Dermis blood vessel endothelial cell (primary cell): ENCODE data around the gene CBX2. TPM values are rescaled to one million over a fixed set of nuclear protein-coding genes. Genes with fewer than 3 reads are reported as not detected.
"Not testable (repeated sequence)": the region's sequence is repeated elsewhere in the genome, so short reads cannot be mapped to it uniquely, and the experiment has no call there.

ENCODE experiments used
- DNase-seq: peaks from one replicate; pipeline ENCODE4 v3.0.0; 2010
- total RNA-seq: library from RNA; depleted of rRNA; stranded (reverse); fragments of >200 nt; gene quantifications from 2 replicates; pipeline ENCODE4 v1.2.3, GENCODE V29; 2014

The CBX2 gene
- total RNA-seq, 1 donor from 2014 or later, result 14.1 TPM

DNA sequence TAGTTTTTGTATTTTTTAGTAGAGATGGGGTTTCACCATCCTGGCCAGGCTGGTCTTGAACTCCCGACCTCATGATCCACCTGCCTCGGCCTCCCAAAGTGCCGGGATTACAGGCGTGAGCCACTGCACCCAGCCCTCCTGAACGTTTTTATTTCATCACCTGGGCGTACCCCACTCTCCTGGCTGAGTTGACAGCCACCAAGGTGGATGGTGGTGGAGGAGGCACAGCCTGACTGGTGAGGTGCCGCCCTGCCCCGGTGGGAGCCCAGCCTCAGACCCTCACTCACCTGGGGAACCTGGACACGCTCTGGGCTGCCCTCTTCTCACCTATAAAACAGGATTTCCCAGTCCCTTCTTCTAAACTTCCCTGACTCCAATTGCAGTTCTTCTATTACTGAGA is 5.2 kb upstream of the CBX2 start:
- not testable (repeated sequence) for DNase-seq

DNA sequence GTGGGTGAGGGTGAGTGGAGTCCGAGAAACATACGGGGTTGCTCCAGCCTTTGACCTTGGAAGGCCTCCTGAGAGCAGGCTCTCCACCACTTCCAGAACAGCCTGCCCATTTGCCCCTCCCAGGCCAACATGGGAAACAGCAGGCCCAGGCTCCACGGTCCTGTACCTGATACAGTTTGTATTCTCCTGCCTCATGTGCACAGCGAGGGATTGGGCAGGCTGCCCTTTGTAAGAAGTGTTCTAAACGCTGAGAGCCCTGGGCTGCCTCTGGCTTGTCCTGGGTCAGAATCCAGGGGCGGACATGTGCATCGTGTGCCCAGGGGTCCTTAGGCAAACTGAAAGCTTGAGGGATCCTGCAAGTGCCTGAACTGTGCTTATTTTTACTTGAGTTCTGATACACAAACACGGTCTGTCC is 3.4 kb upstream of the CBX2 start:
- DNase-seq, result no peak

DNA sequence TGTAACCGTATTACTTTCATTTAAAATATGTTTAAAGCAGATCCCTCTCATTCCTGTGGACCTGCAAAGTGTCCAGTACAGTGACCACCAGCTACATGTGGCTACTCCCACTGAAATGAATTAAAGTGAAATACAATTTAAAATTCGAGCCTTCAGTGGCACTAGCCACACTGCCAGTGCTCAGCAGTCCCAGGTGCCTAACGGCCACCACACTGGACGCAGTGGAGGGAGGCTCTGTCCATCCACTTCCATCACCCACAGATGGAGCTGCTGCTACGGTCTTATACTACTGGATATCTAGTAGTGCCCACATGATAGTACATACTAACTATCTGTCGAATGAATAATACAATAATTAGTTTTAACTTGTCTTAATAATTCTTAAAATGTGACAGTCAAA is 2.3 kb upstream of the CBX2 start:
- DNase-seq, result no peak

DNA sequence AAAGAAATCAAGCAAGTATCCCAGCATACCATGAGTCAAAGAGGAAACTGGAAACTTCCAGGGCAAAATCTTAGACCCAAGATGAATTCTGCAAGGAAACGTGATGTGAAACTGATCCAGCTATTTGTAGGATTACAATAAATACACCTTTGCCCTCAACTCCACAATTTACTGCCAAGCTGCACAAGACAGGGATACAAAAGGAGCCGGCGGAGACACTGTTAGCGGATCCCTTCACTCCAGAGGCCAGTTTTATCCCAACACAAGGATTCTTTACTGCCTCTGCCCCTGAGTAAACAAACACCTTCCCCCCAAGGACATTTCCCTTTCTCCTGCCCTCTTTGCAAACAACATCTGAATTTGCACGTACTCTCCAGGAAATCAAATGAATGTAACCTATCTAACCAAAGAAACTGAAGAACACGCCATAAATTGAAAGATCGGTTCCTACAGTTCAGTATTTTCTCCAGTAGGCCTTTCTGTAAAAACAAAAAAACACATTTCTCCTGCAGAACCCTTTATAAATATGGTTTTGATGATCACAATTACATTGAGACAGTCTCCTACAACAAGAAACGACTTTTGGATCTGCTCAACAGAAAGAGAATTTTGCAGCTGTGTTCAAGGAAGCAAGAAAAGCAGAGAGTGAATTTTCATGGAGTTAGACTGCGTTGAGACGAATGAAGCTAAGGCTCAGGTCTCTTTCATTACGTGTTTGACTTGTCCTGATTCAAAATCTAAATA is 1.4 kb upstream of the CBX2 start:
- peak; percentile 52 for DNase-seq

DNA sequence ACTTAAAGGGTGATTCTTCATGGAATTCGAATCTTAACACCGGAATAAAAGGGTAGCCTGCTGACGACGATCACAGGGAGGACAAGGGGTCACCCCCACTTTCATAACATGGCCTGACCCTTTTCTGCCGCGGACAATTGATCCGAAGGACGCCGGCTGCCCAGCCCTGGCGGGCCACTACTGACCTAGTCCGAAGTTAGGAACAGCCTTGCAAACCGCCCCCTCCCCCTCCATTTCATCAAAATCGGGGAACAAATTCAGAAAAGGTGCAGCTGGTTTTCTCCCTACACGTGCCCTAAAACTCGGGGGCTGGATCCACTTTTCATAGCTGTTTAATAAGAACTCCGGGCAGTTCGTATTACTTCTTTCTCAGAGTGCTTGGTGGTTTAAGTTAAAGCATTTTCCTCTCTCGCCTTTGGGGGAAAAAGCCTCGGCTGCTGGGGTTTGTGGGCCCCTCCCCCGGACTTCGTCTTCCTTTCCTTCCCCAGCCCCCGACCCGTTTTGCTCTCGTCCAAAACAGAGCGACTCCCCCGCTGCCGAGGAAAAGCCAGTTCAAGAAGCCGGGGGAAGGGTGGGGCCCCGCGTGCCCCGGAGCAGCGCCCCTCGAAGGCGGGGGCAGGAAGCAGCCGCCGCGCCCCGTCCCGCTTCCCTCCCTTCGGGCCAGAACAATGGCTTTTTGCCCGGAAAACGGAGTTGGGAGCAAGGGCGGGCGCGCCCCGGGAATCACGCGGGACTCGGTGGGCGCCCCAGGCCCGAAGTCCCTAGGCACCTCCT is 641 bp upstream of the CBX2 start:
- DNase-seq, result peak; percentile 63

DNA sequence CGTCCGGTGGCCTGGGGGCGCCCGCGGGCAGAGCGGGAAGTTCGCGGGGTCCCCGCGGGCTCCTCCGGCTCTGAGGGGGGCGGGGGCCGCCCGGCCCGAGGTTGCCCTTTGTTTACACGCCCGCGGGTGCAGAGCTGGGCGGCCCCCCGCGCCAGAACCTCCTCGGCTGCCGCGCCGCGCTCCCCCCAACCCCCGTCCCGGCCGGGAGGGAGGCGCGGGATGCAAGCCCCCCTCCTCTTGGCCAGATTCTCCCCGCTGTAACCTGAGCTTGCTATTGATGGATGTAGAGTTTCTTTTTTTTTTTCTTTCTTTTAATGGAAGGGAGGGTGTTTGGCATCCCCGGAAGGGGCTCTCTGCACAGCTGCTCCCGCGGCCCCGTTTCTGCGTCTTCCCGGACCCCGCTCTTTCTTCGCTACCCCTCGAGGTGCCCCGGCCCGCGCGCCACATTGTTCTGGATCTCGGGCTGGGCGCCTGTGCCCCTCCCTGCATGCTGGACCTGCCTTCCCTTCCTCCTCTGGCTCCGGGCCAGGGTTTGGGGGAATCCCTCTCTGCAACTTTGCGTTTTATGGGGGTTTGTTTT is 646 bp downstream of the CBX2 start:
- DNase-seq, result no peak

DNA sequence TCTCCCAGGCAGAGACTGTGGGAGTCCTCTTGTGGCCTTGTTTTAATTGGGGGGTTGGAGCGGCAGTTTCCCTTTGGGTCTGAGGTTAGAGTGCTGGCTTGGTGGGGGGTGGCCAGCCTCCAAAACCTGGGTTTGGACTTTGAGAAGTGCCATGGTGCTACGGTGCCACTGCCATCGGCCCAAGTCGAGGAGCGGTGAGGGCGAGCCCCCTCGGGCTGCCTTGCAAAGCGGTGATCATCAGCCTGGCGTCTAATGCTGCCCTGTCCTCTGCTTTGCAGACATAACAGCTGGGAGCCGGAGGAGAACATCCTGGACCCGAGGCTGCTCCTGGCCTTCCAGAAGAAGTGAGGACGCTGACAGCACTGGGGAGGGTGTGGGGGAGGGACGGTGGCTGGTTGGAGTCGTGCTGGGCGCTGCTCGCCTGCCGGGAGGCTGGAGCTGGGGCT is 1.2 kb downstream of the CBX2 start:
- no peak for DNase-seq

DNA sequence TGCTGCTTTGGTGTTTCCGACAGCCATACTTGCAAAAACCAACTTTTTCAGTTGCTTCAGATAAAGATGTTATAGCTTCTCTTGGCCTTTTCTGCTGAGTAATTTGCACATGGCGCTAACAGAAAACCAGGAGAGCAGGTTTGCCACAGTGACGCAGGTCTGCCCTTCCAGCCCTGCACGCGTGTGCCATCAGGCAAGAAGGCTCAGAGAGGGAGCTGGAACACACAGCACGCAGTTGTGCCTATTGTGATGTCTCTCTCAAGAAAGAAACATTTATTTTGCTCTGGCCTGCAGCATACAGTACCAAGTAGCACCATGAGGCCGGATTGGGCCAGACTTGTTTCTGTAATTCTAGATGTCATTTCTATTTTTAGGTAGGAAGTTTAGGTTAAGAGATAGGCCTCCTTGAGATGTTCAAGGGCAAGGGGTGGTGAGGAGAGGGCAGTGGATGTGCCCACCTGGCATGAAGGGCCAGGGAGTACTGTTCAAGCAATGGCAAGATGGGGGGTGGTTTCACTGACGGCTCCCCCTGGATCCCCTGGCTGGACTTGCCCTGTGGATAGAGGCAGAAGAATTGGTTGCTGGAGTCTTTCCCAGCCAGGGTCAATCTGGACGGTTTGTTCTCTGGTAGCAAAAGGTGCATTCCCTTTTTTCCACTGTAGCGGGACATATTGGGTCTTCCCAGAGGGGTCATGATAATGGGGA is 1.9 kb downstream of the CBX2 start:
- no peak for DNase-seq

DNA sequence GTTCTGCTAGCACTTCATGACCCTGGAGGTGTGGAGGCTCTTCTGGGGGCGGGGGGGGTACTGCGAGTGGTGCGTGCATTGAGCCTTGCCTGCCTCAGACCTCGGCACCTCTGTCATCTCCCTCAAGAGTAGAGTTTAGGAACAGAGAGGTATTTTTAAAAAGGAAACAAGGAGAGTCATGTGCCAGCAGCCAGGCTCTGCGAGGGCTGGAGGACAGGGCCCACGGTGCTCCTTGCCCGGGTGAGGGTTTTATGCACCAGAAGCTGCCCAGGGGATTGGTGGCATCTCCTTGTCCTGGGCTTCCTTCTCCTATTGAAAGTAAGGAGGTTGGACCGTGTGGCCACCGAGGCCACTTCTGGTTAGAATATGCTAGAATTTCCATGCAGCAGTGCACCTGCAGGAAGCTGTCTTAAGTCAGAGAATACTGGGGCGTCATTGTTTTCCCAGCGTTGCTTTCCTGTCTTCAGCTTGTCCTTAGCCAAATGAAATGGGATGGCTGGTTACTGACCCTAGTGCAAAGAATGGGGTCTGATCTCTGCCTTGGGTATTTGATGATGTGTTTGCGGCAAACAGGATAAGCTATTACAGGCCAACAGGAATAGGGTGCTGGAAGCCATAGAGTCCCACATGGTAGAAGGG is 3.2 kb downstream of the CBX2 start:
- DNase-seq, result peak; percentile 62

DNA sequence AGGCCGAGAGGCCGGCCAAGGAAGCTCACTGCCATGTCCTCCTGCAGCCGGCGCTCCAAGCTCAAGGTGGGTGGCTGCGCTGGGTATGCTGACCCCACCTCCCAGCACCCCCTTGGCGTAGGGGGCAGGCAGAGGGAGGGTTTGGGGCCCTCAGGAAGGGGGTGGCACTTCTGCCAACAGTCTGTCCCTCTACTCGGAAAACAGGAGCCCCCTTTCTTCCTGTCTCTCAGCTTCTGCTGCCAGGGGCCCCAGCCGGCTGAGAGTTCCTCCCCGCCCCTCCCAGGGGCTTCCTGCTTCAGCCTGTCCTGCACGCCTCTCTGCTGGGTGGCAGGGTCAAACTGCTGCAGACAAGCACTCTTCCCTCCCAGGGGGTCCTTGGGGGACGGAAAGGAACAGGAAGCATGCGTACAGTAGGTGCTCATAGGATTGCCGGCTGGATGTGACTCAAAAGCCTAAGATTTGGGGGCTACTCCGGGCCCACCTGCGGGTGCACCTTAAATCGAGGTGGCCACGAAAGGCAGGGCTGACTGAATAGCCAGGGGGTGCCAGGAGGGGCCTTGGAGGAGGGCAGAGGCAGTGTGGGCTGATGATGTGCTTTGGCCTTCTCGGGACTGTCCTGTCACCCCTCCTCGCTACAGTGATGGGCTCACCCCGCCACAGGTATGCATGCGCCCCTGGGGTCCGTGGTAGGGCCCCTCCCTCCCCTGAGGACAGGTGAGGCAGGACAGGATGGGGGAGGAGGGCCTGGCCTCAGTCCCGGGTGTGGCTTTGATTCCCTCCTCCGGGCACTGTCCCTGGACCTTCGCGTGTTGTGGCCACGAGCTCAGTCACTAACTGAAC is 4.0 kb downstream of the CBX2 start:
- DNase-seq, result no peak

DNA sequence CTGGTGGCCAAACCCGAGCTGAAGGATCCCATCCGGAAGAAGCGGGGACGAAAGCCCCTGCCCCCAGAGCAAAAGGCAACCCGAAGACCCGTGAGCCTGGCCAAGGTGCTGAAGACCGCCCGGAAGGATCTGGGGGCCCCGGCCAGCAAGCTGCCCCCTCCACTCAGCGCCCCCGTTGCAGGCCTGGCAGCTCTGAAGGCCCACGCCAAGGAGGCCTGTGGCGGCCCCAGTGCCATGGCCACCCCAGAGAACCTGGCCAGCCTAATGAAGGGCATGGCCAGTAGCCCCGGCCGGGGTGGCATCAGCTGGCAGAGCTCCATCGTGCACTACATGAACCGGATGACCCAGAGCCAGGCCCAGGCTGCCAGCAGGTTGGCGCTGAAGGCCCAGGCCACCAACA is 5.9 kb downstream of the CBX2 start:
- no peak for DNase-seq

DNA sequence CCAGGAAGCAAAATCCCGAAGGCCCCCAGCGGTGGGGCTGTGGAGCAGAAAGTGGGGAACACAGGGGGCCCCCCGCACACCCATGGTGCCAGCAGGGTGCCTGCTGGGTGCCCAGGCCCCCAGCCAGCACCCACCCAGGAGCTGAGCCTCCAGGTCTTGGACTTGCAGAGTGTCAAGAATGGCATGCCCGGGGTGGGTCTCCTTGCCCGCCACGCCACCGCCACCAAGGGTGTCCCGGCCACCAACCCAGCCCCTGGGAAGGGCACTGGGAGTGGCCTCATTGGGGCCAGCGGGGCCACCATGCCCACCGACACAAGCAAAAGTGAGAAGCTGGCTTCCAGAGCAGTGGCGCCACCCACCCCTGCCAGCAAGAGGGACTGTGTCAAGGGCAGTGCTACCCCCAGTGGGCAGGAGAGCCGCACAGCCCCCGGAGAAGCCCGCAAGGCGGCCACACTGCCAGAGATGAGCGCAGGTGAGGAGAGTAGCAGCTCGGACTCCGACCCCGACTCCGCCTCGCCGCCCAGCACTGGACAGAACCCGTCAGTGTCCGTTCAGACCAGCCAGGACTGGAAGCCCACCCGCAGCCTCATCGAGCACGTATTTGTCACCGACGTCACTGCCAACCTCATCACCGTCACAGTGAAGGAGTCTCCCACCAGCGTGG is 6.5 kb downstream of the CBX2 start:
- no peak for DNase-seq

DNA sequence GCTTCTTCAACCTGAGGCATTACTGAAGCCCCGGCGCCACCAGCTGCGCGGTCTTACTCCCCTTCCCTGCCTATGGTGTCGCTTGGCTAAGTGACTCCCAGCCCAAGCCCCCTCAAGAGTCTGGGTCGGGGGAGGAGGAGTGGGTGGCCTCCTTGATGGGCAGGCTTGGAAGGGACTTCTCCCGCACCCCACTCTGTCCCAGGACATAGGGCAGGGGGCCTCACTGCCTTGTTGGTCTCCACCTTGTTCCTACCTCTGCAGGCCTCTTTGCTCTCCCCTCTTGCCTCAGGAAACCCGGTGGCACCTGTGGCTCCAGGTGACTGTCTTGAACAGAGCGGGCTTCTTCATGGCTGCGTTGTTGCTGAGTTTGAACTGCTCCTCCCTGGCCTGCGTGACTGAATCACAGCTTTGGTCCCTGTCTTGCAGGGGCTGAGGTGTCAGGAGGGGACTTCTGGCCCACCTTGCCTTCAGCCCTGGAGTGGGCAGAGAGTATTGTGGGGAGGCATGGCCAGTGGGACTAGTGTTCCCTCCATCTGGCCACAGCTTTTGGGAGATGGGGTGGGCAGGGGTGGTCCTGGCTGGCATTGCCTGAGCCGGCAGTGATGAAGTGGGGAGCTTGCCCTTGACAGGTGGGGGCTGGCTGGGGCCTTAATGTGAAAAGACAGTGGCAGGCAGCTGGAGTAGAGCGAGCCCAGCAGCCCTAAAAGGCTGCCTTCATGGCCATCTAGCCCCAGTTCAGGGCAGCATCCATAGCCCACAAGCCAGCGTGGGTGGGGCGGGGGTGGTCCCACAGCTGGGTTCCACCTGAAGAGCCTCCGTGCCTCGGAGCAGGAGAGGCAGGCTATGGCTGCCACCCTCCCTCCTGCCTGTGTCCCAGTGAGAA is 7.3 kb downstream of the CBX2 start:
- no peak for DNase-seq

DNA sequence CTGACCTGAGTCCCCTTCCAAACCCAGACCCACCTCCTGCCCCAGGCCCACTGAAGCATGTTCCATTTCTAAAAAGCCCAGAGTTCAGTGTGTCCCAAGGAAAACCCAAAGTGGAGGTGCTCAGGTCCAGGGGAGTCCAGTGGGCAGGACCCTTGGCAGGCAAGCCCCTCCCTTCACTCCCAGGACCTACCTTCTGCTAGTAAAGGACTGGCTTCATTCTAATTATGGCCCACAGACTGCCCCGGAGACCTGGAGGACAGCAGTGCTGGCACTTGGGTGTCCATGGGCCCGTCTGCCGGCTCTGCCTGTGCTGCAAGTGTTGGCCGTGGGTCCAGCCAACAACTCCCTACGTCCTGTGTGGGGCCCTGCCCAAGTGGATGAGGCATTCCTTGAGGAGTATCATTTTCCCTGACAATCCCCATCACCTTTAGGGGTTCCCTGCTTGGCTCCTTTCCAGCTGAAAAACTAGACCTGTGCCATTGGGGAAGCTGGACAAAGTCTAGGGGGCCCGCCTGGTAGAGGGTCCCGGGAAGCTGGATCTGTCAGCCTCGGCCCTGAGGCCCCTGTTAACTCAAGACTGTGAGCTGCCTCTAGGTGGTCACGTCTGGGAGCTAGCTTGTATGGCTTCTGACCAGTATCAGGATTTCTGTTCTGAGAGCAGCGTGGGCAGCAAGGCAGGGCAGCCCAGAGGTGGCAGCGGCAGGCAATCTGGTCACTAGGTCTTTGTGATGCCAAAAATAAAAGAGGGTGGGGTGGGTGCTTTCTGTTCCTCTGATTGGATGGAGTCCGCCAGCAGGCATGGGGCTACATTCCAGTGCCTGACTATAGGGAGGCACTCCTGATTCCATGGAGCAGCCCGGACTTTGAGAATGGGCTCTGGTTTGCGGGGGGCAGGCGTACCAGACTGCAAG is 8.2 kb downstream of the CBX2 start:
- no peak for DNase-seq

DNA sequence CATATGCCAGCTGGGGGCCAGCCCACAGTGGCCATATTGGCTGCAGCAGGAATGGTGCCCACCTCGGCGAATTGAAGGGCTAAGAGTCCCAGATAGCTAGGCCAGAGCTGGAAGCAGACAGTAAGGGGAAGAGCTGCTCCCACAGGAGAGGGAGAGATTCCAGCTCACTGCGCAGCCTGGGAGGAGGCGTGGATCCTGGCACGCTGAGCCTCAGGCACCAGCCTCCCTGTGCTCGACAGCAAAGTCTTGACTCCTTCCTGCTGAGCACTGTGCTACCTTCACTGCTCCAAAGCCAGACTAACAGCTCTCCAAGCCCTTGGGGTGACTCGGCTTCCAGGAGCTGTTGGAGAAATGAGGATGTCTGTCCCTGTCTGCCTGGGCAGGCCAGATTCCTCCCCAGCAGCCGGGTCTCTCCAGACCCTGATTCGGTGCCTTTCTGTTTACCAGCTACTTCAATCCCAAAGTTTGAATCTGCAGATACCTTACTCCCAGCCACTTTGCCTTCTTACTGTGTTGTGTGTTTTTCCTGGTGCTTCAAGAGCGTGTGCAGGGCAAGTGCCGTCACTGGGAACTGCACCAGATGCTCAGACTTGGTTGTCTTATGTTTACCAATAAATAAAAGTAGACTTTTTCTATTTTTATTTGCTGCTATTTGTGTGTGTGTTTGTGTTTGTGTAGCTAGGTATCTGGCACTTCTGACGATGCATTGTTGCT is 9.1 kb downstream of the CBX2 start:
- DNase-seq, result no peak

DNA sequence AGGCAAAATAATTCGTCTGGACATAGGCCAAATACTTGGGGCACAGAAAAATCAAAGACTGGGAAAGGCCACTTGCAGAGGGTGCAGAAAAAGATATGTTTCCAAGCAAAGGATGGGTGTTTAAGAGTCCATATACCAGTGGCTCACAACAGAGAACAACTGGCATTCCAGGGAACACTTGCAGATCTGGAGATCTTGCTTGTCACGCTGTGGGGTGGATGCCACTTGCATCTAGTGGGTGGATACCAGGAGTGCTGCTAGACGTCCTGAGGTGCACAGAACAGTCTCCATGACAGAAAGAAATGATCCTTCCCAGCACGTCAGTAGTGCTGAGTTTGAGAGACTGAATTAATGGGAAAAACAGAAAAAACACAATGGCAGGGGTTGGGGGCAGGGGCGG is 10.5 kb downstream of the CBX2 start:
- no peak for DNase-seq

DNA sequence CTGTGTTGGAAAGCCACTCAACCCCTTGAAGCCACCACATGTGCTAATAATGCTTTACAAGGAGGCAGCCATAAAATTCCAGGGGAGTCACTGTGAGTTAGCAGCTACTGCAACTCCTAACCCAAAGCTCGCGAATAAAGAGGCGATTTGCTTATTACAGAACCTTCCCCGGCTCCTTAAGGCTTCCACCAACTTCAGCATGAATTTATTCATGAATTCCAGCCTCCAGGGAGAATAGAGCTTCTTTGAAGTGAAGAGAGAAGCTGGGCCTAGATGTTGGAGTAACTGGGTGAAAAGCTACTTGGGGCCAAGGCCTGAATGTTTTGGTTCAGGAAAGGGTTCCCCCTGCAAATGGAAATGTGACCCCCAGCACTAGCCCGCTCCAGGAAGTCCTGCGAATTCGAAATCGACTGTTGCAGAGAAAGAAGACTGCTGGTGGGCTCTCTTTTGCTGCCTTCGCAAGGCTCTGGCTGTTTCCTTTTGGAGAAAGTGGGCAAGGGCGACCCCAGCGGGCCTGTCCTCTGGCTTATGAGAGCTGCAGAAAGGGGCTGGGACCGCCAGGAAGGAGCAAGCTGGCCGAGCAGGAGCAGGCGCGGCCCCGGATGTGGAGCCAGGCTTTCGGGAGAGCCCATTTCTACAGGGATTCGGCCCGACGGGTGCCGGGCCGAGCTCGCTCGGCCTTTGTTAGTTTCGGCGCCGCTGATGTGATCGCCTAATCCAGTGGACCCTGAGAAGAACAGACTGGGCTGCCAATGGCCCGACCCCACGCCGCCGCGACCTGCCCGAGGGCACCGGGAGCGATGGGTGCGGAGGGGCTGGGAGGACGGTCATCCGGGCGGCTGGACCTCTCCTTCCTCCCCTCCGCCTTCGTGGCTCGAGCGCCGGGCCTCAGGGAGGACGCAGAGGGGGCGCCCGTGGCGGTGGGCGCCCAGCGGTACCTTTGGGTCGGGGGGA is 11.3 kb downstream of the CBX2 start:
- no peak for DNase-seq
